GM19240 (cell line): ENCODE results near the gene TRIM32.

ENCODE experiments used
- DNase-seq: peaks from one replicate; pipeline ENCODE4 v3.0.0; 2011; ENCODE audit warnings: low spot score; ENCODE audit not compliant: insufficient read length

Gene TRIM32, protein sequence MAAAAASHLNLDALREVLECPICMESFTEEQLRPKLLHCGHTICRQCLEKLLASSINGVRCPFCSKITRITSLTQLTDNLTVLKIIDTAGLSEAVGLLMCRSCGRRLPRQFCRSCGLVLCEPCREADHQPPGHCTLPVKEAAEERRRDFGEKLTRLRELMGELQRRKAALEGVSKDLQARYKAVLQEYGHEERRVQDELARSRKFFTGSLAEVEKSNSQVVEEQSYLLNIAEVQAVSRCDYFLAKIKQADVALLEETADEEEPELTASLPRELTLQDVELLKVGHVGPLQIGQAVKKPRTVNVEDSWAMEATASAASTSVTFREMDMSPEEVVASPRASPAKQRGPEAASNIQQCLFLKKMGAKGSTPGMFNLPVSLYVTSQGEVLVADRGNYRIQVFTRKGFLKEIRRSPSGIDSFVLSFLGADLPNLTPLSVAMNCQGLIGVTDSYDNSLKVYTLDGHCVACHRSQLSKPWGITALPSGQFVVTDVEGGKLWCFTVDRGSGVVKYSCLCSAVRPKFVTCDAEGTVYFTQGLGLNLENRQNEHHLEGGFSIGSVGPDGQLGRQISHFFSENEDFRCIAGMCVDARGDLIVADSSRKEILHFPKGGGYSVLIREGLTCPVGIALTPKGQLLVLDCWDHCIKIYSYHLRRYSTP

DNA sequence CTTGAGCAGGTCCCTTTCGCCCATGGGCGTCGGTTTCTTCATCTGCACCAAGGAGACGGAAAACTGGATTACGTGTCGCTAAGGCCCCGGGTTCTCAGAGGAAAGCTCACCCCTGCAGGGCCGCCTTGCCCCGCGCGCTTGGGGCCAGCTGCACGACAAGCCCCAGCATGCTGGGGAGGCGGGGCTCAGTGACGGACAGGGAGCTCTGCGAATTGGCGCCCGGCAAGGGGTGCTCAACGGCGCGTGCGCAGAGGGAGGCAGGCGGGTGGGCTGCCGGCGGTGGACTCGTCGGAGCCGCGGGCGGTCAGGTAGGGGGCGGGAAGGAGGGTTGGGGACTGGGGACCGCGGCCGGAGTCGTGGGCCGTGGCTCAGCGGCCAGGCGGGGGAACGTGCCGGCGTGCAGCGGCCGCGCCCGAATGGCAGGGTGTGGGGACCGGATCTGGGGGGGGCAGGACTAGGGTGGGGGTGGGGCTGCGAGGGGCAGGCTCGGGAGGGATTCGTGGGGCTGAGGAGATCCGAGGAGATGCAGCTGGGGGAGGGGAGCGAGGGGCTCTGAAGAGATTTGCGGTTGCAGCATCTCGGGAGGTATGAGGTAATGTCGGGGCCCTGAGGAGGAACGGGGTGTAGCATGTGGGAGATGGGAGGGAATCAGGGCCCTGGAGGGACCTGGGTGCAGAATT, at the start of gene TRIM32:
TSS of gene TRIM32 (plus strand) at position 232 of the 680 bp plus-strand sequence. CDS start 10,438 bp downstream, outside the sequence.
- DNase-seq, result peak; percentile 73

DNA sequence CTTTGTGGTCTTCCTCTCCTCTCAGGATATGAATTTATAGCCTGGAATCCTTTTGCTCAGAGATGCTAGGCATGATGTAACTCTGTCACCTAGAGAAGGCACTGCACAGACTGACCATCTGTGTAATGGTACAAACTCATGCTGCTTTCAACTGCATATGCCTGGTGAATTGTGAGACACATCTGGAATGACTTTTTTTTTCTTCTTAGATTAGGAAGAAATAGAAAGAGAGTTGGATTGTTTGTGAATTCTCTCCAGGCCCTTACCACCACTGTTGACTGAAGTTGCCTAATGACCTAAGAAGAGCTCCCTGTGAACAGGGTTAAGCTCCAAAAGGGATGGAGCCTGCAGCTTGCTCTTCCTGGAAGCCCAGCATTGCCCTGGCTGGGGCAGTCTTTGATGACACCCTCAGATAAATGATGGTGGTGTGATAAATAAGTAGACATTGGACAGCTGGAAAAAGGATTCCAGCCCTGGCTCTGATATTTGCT, 47.8 kb upstream of the TRIM32 start:
- no peak for DNase-seq

DNA sequence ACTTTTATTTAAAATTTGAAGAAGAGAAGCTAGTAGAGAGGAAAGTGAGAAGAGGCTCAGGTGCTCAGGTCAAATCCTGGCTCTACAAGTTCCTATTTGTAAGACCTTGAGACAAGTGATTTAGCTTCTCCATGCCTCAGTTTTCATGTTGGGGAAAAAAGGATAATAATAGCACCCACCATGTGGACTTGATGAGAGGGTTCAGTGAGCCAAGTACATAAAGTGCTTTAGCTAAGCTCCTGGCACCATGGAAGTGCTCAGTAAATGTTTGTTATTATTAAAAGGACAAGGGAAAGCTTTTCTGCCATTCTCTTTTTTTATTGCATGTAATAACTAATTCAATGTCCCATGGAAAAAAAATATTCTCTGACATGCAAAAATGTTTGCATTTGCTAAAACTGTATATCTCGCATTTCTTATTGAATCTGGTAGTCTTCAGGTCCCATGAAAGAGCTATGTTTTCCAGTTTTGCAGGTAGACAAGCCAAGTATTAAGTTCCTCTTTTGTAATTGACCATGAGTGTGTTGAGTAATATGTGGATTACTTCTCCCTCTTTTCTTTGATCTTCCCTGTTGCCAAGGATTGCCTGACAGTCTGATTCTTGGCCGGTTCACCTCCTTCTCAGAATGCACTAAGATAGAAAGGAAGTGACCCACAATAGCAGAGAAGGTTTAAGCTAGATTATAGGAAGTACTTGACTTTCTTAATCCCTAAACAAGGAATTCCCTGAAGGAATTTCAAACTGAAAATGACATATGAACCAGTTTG, 45.6 kb upstream of the TRIM32 start:
- DNase-seq, result no peak

DNA sequence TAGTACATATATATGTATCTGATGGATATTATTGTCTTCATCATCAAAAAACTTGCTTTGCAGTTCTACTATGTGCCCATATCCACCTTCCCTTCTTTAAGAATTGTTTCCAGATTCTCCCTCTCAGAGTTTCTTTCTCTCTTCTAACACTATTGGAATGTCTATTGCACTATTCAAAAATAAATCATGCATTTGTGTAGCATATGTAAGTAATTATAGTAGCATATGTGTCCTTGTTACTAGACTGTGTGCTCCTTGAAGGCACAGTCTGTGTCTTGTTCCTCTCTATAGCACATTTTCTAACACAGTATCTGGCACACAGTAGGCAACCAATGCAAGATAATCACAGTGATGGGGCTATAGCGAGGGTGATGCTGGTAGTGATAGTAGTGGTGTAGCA, 43.4 kb upstream of the TRIM32 start:
- no peak for DNase-seq

DNA sequence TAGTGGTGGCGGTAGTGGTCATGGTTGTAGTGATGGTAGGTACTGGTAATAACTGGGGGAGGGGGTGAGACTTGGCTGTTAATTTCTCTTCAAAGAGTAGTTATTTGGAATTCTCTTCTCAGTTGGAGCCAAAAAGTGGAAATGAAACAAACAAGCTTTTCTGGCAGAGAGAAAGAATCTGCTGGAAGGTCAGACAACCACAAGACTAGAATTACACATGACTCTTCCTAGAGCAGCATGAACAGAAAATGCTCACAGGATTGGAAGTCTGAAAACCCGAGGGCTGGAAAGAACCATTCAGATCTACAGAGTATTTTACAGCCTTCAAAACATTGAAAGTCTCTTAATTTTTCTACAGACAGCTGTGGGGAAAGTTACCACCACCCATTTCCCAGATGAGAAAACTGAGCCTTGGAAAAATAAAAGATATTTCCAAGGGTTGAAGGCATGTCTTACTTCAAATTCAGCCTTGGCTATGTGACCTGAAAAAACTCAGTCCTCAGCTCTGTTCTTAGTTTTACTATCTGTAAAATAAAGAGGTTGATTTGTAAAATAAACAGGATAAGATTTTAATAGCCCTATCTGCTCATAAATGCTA, 42.9 kb upstream of the TRIM32 start:
- no peak for DNase-seq

DNA sequence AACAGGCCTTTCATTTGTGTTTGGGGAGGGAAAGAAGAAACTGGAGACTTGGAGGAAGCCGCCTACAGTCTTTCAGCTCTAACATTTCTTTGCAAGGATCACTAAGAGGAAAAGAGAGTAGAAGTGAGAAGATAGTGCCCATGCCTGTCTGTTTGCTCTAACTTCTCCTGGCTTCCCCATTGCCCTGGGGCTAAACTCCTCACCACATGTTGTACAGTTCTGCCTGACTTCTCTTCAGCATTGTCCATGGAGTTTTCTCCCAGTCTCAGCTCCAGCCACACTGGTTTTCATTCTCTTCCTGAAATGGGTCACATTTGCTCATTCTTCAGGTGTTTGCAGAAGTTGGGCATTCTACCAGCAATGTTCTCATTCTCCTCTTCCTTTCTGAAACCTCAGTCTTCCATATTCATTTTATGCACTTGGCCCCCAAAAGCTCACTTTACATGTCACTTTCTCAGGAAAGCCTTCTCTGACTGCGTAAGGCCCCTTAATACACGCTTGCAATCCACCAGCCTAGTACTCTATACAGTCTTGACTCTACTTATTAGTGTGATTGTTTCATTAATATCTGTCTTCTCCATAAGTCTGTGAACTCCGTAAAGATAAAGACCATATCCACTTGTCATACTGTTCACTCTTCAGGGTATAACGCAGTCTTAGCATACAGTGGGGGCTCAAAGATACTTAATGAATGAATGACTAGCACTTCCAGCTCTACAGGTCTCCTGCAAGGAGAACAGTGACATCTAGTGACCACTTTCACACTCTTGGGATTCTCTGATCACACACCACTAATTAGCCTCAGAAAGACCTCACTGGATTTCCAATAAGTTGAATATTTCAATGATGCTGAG, 40.2 kb upstream of the TRIM32 start:
- no peak for DNase-seq

DNA sequence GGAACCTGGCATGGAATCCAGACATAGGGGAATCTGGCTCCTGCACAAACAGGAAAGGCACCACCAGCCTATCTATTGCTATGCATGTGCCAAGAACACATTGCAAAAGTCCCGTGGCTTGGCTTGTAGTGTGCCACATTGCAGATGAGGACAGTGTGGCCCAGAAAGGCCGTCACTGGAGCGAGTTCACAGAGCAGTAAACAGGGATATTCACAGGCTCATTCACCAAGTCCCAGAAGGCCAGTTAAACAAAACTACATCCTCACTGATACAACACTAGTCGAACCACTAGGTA, 39.6 kb upstream of the TRIM32 start:
- DNase-seq, result no peak

DNA sequence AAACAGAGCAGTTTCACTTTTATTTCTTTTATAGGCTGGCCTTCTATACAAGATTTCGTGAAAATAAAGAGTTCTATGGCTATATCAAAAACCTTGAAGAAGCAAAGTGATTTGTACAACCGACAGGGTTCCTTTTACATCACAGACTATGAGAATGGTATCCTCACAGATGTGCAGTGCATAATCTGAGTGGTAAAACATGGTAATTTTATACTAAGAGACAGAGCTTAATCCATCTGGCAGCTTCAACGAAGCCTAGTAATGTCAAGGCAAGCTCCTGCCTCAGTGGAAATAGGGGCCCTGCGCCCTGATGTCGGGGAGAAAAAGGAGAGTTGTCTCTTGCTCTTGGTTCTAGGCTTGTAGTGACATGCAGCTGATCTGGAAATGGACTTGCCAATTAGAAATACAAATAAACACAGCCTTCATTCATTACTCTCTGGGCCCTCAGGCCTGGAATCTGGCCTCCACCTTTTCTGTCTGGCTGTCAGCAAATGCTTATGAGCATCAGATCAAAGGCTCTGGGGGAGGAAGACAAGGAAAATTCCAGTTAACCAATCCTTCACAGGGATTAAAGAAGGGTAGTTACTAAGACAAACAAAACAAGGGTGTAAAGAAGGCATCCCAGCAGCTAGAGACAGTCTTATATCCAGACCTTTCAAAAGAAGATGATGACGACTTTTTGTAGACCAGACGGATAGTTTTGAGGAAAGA, 33.6 kb upstream of the TRIM32 start:
- no peak for DNase-seq

DNA sequence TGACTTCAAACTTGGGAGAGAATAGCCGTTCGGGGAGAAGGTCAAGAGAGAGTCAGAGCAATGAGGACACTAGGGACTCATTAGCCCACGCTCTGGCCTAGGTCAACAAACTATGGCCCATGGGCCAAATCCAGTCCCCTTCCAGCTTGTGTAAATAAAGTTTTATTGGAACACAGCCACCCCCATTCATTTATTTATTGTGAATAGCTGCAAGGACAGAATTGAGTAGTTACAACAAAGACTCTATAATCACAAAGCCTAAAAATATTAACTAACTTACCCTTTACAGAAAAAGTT, 33.1 kb upstream of the TRIM32 start:
- no peak for DNase-seq

DNA sequence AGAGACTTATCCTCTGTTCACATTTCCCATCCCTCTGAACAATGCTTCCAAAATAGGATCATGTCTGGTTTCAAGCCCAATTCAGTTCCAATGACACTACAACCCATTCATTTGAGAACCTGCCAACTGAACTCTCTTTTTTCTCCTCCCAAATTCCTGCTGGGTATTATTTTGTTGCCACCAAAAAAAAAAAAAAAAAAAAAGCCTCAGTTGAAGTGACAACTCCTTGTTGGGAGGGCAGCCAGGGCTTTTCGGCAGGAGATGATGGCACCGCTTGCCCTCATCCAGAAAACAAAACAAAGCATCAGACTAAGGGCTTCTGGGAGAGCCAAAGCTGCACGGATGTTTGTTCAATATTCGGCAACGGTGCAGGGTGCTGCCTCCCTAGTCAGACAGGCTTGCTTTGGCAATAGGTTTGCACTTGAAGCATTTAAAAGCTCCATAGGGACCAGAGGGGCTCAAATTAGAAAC, 30.6 kb upstream of the TRIM32 start:
- DNase-seq, result no peak

DNA sequence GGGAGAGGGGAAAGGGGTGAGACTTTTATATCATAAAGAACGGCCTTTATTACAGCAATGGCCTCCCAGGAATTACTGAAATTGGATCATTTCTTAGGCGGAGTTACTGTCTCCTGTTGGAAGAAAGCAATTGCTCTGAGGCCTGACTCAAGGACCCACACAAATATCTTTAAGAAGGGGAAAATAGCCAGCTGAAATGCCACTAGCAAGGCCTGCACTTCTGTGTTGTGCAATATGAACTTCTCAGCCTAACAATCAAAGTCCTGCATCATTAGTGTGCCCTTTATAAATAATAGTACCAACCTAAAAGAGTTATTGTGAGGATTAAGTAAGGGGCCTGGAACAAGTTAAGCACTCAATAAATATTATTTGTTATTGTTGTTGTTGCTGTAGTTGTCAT, 30.1 kb upstream of the TRIM32 start:
- DNase-seq, result no peak

DNA sequence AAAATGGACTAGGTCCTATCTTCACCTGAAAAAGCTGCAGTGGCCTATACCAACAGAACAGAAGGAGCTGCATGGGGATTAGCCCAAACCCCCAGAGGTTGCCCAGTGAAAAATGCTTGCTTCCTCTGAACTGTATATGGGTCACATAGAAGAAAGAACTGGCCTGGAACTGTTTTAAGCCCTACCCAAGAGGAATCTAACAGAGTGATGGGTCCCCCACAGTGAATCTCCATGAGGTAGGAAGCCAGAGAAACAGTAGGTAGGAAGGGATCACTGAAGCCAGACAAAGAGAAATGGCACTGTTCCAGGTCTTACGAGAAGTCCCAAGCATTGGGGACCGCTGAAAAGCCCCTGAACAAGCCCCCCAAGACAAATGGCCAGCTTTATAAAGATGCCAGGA, 28.8 kb upstream of the TRIM32 start:
- DNase-seq, result no peak

DNA sequence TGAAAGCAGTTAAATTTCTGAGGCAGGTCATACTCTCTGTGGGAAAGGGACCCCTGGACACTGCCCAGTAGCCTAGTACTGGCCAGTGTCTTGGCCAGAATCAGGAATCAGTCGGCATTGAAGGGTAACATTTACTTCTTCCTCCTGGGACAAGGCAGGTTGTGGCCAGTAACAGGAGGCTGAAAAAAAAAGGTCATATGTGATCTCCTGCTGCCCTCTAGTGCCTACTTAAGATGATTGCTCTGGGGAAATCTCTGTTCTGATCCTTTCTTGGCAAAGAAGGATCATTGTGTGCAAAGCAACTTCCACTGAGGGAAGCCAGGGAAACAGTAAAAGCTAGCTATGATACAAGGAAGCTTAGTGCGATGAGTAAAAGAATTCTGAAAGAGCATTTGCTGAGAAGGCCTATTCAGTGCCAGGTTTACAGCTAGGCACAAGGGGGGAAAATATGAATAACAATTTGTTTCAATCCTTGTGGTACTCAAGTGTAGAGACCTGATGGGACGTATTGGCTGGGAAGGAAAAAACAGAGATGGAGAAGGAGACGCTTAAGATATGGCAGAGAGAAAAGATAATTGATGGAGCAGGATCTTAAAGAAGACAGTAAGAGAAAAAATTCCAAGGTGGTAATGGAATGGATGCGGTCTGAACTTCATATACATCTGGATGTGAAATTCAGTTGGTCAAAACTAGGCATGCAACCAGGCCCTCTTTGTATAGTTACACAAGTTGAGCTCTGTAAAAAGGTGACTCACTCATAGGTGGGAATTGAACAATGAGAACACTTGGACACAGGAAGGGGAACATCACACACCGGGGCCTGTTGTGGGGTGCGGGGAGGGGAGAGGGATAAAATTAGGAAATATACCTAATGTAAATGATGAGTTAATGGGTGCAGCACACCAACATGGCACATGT, 25.8 kb upstream of the TRIM32 start:
- DNase-seq, result peak; percentile 43

DNA sequence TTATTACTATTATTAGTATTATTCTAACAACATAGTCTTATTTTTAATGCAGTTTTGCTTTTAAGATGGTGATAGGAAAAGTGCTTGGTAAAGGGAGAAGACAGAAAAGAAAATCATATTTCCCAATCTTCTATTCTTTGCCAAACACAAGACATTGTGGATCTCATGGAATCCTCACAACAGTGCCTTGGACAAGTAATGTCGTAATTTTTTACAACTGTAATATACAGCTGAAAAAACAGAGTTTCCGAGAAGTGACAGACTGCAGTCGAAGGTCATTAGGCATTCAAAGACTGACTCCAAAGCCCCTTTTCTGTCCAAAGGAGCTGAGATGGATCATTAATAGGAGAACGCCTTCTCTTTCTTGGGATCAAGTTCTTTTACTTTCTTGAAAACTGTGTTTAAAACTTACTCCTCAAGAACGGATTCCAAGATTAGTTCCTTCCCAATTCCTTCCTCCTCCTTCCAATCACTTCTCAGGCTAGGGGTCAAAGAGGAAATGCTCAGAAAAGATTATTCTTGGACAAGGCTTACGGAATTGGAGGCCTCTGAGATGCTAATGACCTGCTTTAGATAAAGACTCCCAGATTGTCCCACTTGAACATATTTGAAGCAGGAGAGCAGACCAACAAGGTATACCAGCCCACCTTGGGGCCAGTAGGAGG, 24.3 kb upstream of the TRIM32 start:
- no peak for DNase-seq

DNA sequence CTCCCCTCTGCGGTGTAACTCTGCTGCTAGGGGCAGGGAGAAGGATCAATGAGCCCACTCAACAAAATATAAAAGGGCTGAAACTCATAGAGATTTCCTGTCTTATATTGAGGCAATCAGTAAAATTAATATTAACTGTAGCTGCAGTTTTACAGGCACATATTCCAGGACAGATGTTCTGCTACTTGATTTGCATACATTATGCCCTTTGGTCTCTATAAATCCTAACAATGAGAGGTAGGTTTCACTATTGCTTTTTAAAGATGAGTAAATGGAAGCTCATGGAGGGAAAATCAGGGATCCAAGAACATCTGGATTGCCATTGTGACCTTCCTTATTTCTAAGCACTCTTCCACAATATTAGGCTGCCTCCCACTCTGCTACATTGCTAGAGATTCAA, 23.5 kb upstream of the TRIM32 start:
- no peak for DNase-seq

DNA sequence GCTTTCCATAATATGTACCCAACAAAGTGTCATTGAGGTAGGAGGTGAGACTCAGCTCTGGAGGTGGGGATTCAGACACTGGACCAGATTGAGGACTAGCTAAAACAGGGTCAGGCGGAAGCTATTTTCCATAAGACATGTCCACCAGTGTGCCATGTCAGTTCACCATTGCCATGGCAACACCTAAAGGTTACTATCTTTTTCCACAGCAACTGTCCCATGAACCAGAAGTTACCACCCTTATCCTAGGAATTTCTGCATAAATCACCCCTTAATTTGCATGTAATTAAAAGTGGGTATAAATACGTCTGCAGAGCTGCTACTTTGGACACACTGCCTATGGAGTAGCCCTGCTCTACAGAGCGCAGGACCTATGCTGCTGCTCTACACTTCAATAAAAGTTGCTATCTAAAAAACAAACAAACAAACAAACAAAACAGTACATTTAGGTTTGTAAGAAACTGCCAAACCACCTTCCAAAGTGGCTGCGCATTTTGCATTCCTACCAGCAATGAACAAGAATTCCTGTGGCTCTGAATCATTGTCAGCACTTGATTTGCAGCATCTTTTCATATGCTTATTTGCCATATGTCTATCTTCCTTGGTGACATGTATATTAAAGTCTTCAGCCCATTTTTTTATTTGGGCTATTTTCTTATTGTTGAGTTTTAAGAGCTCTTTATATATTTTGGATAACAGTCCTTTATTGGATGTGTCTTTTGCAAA, 18.0 kb upstream of the TRIM32 start:
- DNase-seq, result no peak

DNA sequence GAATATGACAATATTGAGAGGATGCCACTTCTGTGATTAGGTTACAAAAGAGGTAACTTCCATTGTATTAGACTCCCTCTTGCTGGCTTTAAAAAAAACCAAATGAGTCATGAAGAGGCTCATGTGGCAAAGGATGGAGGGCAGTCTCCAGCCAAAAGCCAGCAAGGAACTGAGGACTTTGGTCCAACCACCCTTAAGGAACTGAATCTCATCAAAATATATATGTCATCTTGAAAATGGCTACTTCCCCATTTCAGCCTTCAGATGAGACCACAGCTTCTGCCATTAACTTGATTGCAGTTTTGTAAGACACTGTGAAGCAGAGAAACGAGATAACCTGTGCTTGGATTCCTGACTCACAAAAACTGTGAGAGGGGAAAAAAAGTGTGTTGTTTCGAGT, 15.5 kb upstream of the TRIM32 start:
- DNase-seq, result no peak

DNA sequence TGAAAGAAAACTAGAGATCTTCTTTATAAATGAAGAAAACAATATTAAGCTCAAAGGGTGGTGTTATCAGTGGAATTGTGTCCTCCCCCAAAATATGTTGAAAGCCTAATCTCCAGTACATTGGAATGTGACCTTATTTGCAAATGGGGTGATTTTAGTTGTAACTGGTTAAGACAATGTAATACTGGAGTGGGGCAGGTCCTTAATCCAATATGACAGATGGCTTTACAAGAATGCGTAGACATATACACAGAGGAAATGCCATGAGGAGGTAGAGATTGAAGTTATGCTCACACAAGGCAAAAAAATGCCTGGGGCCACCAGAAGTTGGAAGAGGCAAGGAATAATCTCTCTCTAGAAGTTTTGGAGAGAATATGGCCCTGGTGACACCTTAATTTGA, 13.7 kb upstream of the TRIM32 start:
- no peak for DNase-seq
